ENCODE measurements around the gene DSCAM.
"Not testable (repeated sequence)": the region's sequence is repeated elsewhere in the genome, so short reads cannot be mapped to it uniquely, and the experiment has no call there.

Gene DSCAM

GRCh38 chr21:40041446-40041845, 805.5 kb downstream of the DSCAM start:
- no peaks in the 10 kb centered on the region for H3K27me3 ChIP-seq (replicated peaks)
- H3K4me3 ChIP-seq (ENCODE audit: low read depth, low read length), result no peak overlapping the region
- no peaks in the 10 kb centered on the region for H3K36me3 ChIP-seq (replicated peaks)
- in situ Hi-C loops (cut with HindIII; ENCODE audit: low pct_ligation_motif_present, low sequenced_read_pairs), result no loop called here
- no peak for TF ChIP-seq CTCF (IDR thresholded peaks at IDR 0.05; ENCODE audit: low read depth, low read length, missing control alignments)
- no peak overlapping the region for H3K27ac ChIP-seq
- DNase-seq, result no peak

GRCh38 chr21:40033156-40033782, 813.7 kb downstream of the DSCAM start:
- in situ Hi-C loops (cut with HindIII; ENCODE audit: low pct_ligation_motif_present, low sequenced_read_pairs); H3K27me3 ChIP-seq (replicated peaks): not testable (repeated sequence)

GRCh38 chr21:40029888-40030287, 817.1 kb downstream of the DSCAM start:
- no peaks in the 10 kb centered on the region for H3K27me3 ChIP-seq (replicated peaks)
- no peak overlapping the region for H3K27ac ChIP-seq
- no peak for TF ChIP-seq CTCF (IDR thresholded peaks at IDR 0.05; ENCODE audit: low read depth, low read length, missing control alignments)
- no peaks in the 10 kb centered on the region for H3K36me3 ChIP-seq (replicated peaks)
- H3K4me3 ChIP-seq (ENCODE audit: low read depth, low read length), result no peak overlapping the region
- in situ Hi-C loops (cut with HindIII; ENCODE audit: low pct_ligation_motif_present, low sequenced_read_pairs), result no loop called here
- no peak for DNase-seq

More at GRCh38 chr21:40033156-40033782, 813.7 kb downstream of the DSCAM start:
- H3K27ac ChIP-seq; H3K36me3 ChIP-seq (replicated peaks); H3K4me3 ChIP-seq (ENCODE audit: low read depth, low read length); DNase-seq: not testable (repeated sequence)

- DNase-seq; in situ Hi-C loops (cut with HindIII; ENCODE audit: low pct_ligation_motif_present, low sequenced_read_pairs); H3K27me3 ChIP-seq (replicated peaks); H3K4me3 ChIP-seq (ENCODE audit: low read depth, low read length); H3K27ac ChIP-seq; H3K36me3 ChIP-seq (replicated peaks): not testable (repeated sequence)
These were observed 818.6 kb downstream of the DSCAM start for GRCh38 chr21:40028393-40028792.

- H3K27me3 ChIP-seq (replicated peaks), result no peaks in the 10 kb centered on the region
- H3K4me3 ChIP-seq (ENCODE audit: low read depth, low read length), result no peak overlapping the region
- TF ChIP-seq CTCF (IDR thresholded peaks at IDR 0.05; ENCODE audit: low read depth, low read length, missing control alignments), result no peak
- in situ Hi-C loops (cut with HindIII; ENCODE audit: low pct_ligation_motif_present, low sequenced_read_pairs), result no loop called here
- H3K36me3 ChIP-seq (replicated peaks), result no peaks in the 10 kb centered on the region
- DNase-seq, result no peak
- H3K27ac ChIP-seq, result no peak overlapping the region
These were observed 825.2 kb downstream of the DSCAM start for GRCh38 chr21:40021558-40022351.

GRCh38 chr21:40020651-40021050, 826.3 kb downstream of the DSCAM start:
- Histone ChIP-seq H3K27me3 (replicated peaks) (no peaks in the 10 kb centered on the region), H3K27ac (no peak overlapping the region), H3K36me3 (replicated peaks) (no peaks in the 10 kb centered on the region), H3K4me3 (ENCODE audit: low read depth, low read length) (no peak overlapping the region)
- no peak for TF ChIP-seq CTCF (IDR thresholded peaks at IDR 0.05; ENCODE audit: low read depth, low read length, missing control alignments)
- no peak for DNase-seq
- in situ Hi-C loops (cut with HindIII; ENCODE audit: low pct_ligation_motif_present, low sequenced_read_pairs), result no loop called here
